ENCODE data around the gene EIF4EBP3. TPM values are rescaled to one million over a fixed set of nuclear protein-coding genes. Genes with fewer than 3 reads are reported as not detected.

The EIF4EBP3 gene
- total and polyA plus RNA-seq, 10 donors: 11.5 to 75.6 (median 21.0) TPM

DNA sequence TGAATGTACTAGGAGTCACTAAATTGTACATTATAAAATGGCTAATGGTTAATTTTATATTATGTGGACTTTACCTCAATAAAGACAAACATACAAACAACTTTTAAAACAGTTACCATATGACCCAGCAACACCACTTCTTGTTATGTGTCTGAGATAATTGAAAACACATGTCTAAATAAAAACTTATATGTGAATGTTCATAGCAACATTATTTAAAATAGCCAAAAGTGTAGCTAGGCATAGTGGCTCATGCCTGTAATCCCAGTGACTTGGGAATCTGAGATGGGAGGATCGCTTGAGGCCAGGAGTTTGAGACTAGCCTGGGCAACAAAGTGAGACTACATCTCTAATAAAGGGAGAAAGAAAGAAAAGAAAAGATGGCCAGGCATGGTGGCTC, 40.0 kb downstream of the EIF4EBP3 start:
- Histone ChIP-seq H3K27ac (peak overlapping the region in 7 of 8 donors; percentile 49 to 89 (median 77)), H3K9me3 (no peaks in the 10 kb centered on the region), H3K4me3 (no peak overlapping the region), H3K27me3 (replicated peaks in 1 of 7) (no peaks in the 10 kb centered on the region), H3K36me3 (no peaks in the 10 kb centered on the region), H3K4me1 (peaks cover 7 to 50% (median 26%) of the 10 kb centered on the region in 6 donors)
- TF ChIP-seq POLR2AphosphoS5 (IDR thresholded peaks at IDR 0.05): no peak
- TF ChIP-seq POLR2A (IDR thresholded peaks at IDR 0.05): no peak
- no peak for TF ChIP-seq CTCF (IDR thresholded peaks at IDR 0.05 in 8 of 11, conservative IDR thresholded peaks at IDR 0.05 in 3 of 11)
- intact Hi-C loops (cut with DNase I; ENCODE audit: low total_unique reads): loop anchor here (5.0 kb wide), 1 partner anchor 40 kb away; no protein-coding TSS in a partner anchor
- DNase-seq: no peak
- 91 to 100% (median 97%) methylated on average over 1 of the region's 1 CpG for WGBS, 5 donors

GRCh38 chr5:140588311-140589070, 41.0 kb downstream of the EIF4EBP3 start:
- peak overlapping the region; percentile 40 to 89 (median 73) for H3K27ac ChIP-seq
- TF ChIP-seq POLR2A (IDR thresholded peaks at IDR 0.05) (no peak), POLR2AphosphoS5 (IDR thresholded peaks at IDR 0.05) (no peak), CTCF (IDR thresholded peaks at IDR 0.05 in 8 of 11, conservative IDR thresholded peaks at IDR 0.05 in 3 of 11) (no peak)
- intact Hi-C loops (cut with DNase I; ENCODE audit: low total_unique reads): loop anchor here (5.0 kb wide), 1 partner anchor 39 kb away; no protein-coding TSS in a partner anchor
- peaks cover 7 to 54% (median 26%) of the 10 kb centered on the region in 6 donors for H3K4me1 ChIP-seq
- no peak overlapping the region for H3K4me3 ChIP-seq
- H3K9me3 ChIP-seq: no peaks in the 10 kb centered on the region
- no peaks in the 10 kb centered on the region for H3K36me3 ChIP-seq
- 28 to 62% (median 42%) methylated on average over 5 of the region's 5 CpGs for WGBS, 5 donors
- H3K27me3 ChIP-seq (replicated peaks in 1 of 7): no peaks in the 10 kb centered on the region
- no peak for DNase-seq

- peak overlapping the region in 3 of 8 donors; percentile 23 to 41 (median 31) for H3K4me3 ChIP-seq
Measured at GRCh38 chr5:140590861-140591260, 43.4 kb downstream of the EIF4EBP3 start.

More at GRCh38 chr5:140590861-140591260, 43.4 kb downstream of the EIF4EBP3 start:
- Histone ChIP-seq H3K36me3 (no peaks in the 10 kb centered on the region), H3K27me3 (replicated peaks in 1 of 7) (no peaks in the 10 kb centered on the region), H3K4me1 (peaks cover 10 to 75% (median 32%) of the 10 kb centered on the region in 6 donors), H3K27ac (peak overlapping the region in 6 of 8 donors; percentile 20 to 89 (median 78)), H3K9me3 (no peaks in the 10 kb centered on the region)
- WGBS, 5 donors: 92 to 96% (median 95%) methylated on average over 4 to 7 of the region's 7 CpGs
- intact Hi-C loops (cut with DNase I; ENCODE audit: low total_unique reads): no loop called here
- no peak for TF ChIP-seq POLR2AphosphoS5 (IDR thresholded peaks at IDR 0.05)
- TF ChIP-seq POLR2A (IDR thresholded peaks at IDR 0.05): no peak
- no peak for TF ChIP-seq CTCF (IDR thresholded peaks at IDR 0.05 in 8 of 11, conservative IDR thresholded peaks at IDR 0.05 in 3 of 11)
- no peak for DNase-seq

All from spleen (tissue), 11 donors.